NT2/D1 (cell line): ENCODE results near the gene SGCD.

ENCODE experiments used
- SUZ12 ChIP-seq: IDR thresholded peaks from 2 replicates; pipeline ENCODE4 v1.6.1; 2011; ENCODE audit not compliant: insufficient read length, insufficient read depth; ENCODE audit errors: extremely low read depth
- YY1 ChIP-seq: IDR thresholded peaks from 2 replicates; pipeline ENCODE4 v1.6.1; 2011; ENCODE audit not compliant: insufficient read length, insufficient read depth

- no peak for TF ChIP-seq YY1
- no peak for TF ChIP-seq SUZ12
Measured at GRCh38 chr5:156328766-156329165, 1.8 kb downstream of the SGCD start.
